GM18507 (cell line): ENCODE measurements around the gene ANO9.
"Not testable (repeated sequence)": the region's sequence is repeated elsewhere in the genome, so short reads cannot be mapped to it uniquely, and the experiment has no call there.

ENCODE experiments used
- DNase-seq: peaks from one replicate; pipeline ENCODE4 v3.0.0; 2011; ENCODE audit warnings: low read depth; ENCODE audit not compliant: insufficient read length; ENCODE audit errors: extremely low spot score
- FAIRE-seq: peaks from 2 replicates; lab custom pipeline; 2011; peaks lifted over from hg19 to GRCh38; lab: Jason Lieb, UNC

The ANO9 gene

GRCh38 chr11:472272-472671, 30.5 kb upstream of the ANO9 start:
- FAIRE-seq (no peak), DNase-seq (no peak)

GRCh38 chr11:471468-472145, 29.8 kb upstream of the ANO9 start:
- FAIRE-seq: no peak

GRCh38 chr11:469684-470560, 28.1 kb upstream of the ANO9 start:
- no peak for DNase-seq
- no peak for FAIRE-seq

More at GRCh38 chr11:471468-472145, 29.8 kb upstream of the ANO9 start:
- no peak for DNase-seq

- DNase-seq, FAIRE-seq: not testable (repeated sequence)
Measured at GRCh38 chr11:469026-469683, 27.3 kb upstream of the ANO9 start.

GRCh38 chr11:468493-468892, 26.7 kb upstream of the ANO9 start:
- DNase-seq (no peak), FAIRE-seq (no peak)

- no peak for FAIRE-seq
- no peak for DNase-seq
Measured at GRCh38 chr11:468036-468435, 26.2 kb upstream of the ANO9 start.

- DNase-seq (no peak), FAIRE-seq (no peak)
Measured at GRCh38 chr11:465896-466530, 24.2 kb upstream of the ANO9 start.

- no peak for FAIRE-seq
- DNase-seq: no peak
Measured at GRCh38 chr11:464316-464715, 22.5 kb upstream of the ANO9 start.

GRCh38 chr11:462107-462890, 20.5 kb upstream of the ANO9 start:
- DNase-seq (no peak), FAIRE-seq (no peak)

GRCh38 chr11:461626-462025, 19.8 kb upstream of the ANO9 start:
- no peak for FAIRE-seq
- DNase-seq: no peak

GRCh38 chr11:460331-461199, 18.8 kb upstream of the ANO9 start:
- DNase-seq: no peak

GRCh38 chr11:459511-460220, 17.9 kb upstream of the ANO9 start:
- DNase-seq (no peak), FAIRE-seq (no peak)

More at GRCh38 chr11:460331-461199, 18.8 kb upstream of the ANO9 start:
- FAIRE-seq: no peak

GRCh38 chr11:457111-457760, 15.4 kb upstream of the ANO9 start:
- DNase-seq (no peak), FAIRE-seq (no peak)

GRCh38 chr11:456533-456932, 14.7 kb upstream of the ANO9 start:
- DNase-seq: no peak
- peak; percentile 52 for FAIRE-seq

GRCh38 chr11:455566-456147, 13.8 kb upstream of the ANO9 start:
- DNase-seq: no peak
- FAIRE-seq: no peak

- FAIRE-seq (no peak), DNase-seq (no peak)
Measured at GRCh38 chr11:454801-455565, 13.2 kb upstream of the ANO9 start.
